DMS79 (cell line): Measurements from ENCODE around the gene GBGT1.
A peak's percentile ranks its signal among the peaks of the same experiment; 100 is the strongest.

Source experiments
- DNase-seq: peaks from one replicate; lab custom pipeline; 2025; lab: John Stamatoyannopoulos, UW

The GBGT1 gene

GRCh38 chr9:133143639-133144141, 20.0 kb downstream of the GBGT1 start:
- no peak for DNase-seq

- DNase-seq: no peak
Observed at GRCh38 chr9:133142684-133143622, 20.8 kb downstream of the GBGT1 start.

- DNase-seq: no peak
Observed at GRCh38 chr9:133141833-133142595, 21.7 kb downstream of the GBGT1 start.

GRCh38 chr9:133140606-133141005, 23.1 kb downstream of the GBGT1 start:
- DNase-seq: no peak

DNA sequence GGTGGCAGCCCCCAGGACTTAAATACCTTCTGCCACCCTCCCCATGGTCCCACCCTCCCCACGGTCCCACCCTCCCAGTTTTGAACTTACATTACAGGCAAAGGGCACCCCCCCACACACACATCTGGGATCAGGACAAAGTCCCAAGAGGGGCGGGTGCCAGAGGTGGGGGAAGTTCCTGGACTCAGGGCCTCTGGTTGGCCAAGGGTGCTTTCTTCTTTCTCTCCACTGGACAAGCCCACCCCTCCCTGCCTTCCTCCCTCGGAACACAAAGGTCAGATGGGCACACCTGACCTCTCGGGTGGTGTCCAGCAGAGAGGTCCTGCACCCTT, 23.6 kb downstream of the GBGT1 start:
- no peak for DNase-seq

DNA sequence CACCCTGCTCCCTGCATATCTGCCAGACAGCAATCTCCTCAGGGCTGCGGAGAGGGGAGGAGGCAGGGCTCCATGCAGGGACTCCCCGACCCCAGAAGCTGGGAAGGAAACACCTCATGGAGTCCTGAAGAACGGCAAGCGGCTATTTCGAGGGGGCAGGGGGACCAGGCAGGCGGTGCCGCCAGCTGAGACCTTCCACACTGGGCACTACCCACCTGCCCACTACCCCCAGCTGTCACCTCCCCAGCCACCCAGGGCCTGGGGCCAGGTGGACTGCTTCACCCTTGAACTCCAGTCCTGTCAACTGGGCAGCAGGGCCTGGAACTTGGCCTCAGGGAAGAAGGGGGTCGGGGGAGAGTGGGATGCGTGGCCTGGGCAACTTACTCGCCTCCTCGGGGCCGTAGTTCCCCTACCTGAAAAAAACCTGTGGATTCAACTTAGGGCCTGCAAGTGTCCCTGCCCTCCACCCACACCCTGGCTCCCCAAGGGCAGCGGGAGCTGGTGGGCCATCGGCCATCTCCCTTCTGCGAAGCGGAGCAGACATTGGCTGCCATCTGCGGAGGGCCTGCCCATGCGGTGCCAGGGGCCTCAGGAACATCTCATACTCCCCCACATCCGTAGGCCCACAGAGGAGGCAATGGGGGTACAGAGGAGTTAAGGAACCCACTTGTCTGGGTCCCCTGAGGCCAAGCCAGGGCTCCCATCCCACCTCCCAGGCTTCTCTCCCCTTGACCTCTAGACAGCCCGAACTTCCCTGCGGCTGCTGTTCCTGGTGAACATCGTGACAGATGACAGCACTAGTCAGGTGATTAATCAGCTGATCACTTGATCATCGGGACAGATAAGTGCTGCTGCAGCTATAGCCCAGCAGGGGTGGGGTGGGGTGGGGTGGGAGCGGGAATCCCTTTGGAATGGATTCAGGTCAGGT, 24.2 kb downstream of the GBGT1 start:
- no peak for DNase-seq

GRCh38 chr9:133137451-133138231, 26.1 kb downstream of the GBGT1 start:
- DNase-seq: no peak

- peak; percentile 82 for DNase-seq
Observed at GRCh38 chr9:133135146-133135745, 28.5 kb downstream of the GBGT1 start.

GRCh38 chr9:133134388-133135145, 29.1 kb downstream of the GBGT1 start:
- DNase-seq: no peak

DNA sequence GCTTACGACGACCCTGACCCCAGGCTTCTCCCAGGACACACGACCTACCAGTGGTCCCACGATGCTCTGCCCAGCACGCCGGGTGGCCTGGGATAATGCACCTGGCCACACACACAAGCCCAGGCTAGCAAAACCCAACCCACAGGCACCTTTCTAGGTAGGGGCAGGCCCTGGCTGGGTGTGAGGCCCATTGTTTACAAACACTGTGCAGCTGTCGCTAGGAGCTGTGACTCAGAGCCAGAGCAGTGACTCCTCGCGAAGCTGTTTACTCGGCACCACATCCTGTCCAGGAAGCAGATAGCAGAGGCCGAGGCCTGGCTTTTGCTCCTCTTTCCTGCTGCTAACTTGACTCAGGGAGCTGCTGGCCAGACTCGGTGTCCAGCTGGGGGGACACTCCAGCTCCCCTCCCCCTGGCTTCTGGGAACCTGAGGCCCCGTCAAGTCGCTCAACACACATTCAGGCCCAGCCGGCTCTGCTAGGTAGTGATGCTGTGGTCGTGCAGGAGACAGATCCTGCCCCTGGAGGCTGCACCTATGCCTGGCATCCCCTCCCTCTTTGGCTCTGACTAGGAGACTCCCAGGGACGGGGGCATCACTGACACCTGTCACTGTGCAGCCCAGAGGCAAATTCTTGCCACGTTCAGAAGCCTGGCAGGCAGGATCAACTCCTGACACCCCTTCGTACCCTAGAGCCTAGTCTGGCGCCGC, 29.9 kb downstream of the GBGT1 start:
- DNase-seq: peak; percentile 73

DNA sequence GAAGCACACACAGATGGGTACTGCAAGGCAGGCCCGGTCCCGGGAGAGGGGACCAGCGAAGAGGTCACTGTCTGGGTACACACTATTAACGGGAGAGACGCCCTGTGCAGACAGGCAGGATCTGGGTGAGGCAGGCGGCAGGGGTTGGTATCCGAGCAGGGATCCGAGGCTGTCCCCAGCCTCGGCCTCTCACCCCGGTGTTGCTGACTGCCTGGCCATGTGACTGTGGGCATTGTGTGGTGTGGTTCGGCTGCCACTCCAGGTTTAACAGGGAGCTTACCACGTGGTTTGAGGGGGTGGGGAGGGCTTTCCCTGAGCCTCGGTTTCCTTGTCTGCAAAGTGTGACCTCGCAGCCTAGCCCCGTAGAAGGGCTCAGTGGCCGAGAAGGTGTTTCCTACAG, 31.5 kb downstream of the GBGT1 start:
- no peak for DNase-seq

DNA sequence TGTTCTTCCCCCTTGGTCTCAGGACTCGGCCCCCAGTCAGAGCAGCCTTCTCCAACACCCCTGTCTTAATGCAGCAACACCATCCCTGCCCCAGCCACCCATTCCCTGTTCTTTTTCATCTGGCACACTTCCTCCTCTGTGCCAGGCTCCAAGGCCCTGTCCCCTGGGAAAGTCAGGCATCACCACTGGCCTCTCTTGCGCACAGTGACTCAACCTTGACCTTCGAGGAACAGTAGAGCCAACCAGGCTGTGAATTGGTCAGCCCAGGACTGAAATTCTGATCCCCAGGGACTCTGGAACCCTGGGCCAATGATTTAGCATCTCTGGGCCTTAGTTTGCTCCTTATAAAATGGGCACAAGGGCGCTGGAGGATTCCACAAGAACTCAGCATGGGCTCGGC, 32.2 kb downstream of the GBGT1 start:
- no peak for DNase-seq

- no peak for DNase-seq
Observed at GRCh38 chr9:133130685-133131244, 32.9 kb downstream of the GBGT1 start.

GRCh38 chr9:133129001-133129795, 34.5 kb downstream of the GBGT1 start:
- peak; percentile 77 for DNase-seq

DNA sequence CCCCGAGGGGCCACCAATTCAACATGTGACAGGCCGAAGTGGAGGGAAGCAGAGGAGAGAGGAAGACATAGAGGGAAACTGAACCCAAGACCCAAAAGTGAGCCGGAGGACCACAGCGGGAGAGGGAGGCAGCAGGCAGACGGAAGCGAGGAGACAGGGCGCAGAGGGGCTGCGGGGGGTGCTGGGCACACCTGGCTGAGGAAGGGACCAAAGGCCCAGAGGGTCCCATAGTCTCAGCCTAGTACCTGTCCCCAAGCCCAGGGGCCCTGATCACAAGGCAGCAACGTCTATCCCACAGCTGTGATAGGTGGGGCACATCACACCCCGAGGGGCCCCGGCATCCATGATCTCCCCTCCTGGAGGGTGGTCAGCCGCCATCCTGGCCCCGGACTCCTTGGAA, 35.6 kb downstream of the GBGT1 start:
- DNase-seq: no peak

DNA sequence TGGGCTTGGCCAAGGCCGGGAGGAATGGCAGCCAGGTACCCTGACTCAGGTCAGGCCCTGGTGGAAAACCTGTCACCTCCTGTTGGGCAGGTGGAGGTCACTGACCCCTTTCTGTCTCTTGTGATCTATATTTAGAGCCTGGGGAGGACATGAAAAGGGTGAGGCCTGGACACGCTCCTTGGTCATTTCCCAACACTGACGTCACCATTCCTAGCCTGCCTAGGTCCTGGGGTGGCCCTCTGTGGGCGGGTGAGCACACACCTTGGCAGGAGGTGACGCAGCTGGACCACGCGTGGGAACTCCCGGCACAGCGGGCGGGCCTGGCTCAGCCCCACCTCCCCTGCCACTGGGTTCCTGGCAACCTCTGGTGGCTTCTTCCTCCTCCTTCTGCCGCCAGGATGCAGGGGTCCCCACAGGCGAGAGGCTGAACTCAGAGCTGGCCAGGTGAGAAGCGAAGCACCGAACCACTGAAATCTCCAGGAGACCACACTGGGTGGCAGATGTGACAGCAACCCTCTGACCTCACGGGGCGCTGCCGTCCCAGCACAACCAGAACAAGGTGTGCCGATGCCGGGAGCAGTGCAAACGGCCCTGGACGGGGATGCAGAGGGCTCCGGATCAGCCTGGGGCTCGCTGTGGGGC, 36.3 kb downstream of the GBGT1 start:
- DNase-seq: no peak

DNA sequence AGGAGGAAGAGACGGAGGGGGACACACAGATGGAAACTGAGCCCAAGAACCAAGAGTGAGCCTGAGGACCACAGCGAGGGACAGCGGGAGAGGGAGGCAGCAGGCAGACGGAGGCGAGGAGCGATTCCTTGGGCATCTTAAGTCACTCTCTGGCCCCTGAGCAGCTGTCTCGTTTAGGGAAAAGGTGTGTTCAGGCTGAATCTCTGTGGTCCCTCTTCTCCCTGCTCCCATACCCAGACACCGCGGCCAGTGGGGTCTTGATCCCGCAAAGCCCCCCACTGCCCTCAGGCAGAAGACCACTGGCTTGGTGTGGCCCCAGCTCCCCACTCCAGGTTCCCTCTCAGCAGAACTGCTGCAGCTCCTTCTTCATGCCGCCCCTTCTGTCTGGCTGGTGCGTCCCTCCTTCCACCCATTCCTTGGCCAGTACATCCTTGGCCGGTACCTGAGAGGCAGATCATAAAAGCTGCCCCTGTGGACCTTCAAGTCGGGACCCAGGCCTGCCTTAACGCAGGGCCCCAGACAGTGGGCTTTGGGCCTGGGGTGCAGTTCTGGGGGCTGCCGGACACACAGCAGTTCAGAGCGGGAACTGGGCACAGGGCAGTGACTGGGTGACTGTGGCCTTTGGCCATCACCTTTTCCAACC, 36.9 kb downstream of the GBGT1 start:
- DNase-seq: no peak
